Measurements from ENCODE around the gene CCDC149. TPM values are rescaled to one million over a fixed set of nuclear protein-coding genes. Genes with fewer than 3 reads are reported as not detected.

Gene CCDC149
- total and polyA plus RNA-seq, 9 of the 15 experiments (the other 6 are each of a cell fraction or from before 2014, with no cell fraction given), result 0.04 to 0.18 TPM; not detected in 7

GRCh38 chr4:24768006-24768405 is 144.8 kb downstream of the CCDC149 start (continued):
- TF ChIP-seq MGA (IDR thresholded peaks at IDR 0.05), result no peak
- no peak for TF ChIP-seq XRCC4 (IDR thresholded peaks at IDR 0.05; ENCODE audit: extremely low read depth, insufficient read depth, insufficient read length)
- TF ChIP-seq PHF8 (IDR thresholded peaks at IDR 0.05; ENCODE audit: borderline replicate concordance, low read length), result no peak
- TF ChIP-seq ZNF12 (CRISPR knock-in tag; IDR thresholded peaks at IDR 0.05), result no peak
